Neural cell (in vitro differentiated cells): ENCODE results near the gene SUSD6. TPM values are rescaled to one million over a fixed set of nuclear protein-coding genes. Genes with fewer than 3 reads are reported as not detected.

Experiments used
- H2AFZ ChIP-seq: fragments of 200-600, 300-800 bp; sonication (generic), shearing (Covaris generic); 2 replicates; pipeline ENCODE4 v1.6.0; 2014; ENCODE audit warnings: low read depth, mild to moderate bottlenecking, antibody characterized with exemption, low read length, moderate library complexity
- H3F3A ChIP-seq: fragments of 200-600 bp; shearing (Covaris generic); 2 replicates; pipeline ENCODE4 v1.6.1; 2016; ENCODE audit warnings: mild to moderate bottlenecking, moderate library complexity, mixed read lengths, antibody characterized with exemption, low read length; ENCODE audit not compliant: insufficient read depth, poor library complexity, severe bottlenecking
- H3K27ac ChIP-seq: fragments of 200-600, 300-800 bp; sonication (generic), shearing (Covaris generic); 2 replicates; pipeline ENCODE4 v1.5.1; 2014; ENCODE audit warnings: mild to moderate bottlenecking, low read length, moderate library complexity
- H3K27me3 ChIP-seq: fragments of 300-800, 200-600 bp; sonication (generic), shearing (Covaris generic); 2 replicates; pipeline ENCODE4 v1.6.0; 2014; ENCODE audit warnings: mild to moderate bottlenecking, low read depth, low read length, moderate library complexity; ENCODE audit not compliant: insufficient read depth
- H3K36me3 ChIP-seq: fragments of 300-800, 200-600 bp; sonication (generic), shearing (Covaris generic); 2 replicates; pipeline ENCODE4 v1.5.1; 2014; ENCODE audit warnings: mild to moderate bottlenecking, antibody characterized with exemption, low read length, moderate library complexity; ENCODE audit not compliant: insufficient read depth
- H3K4me2 ChIP-seq: fragments of 300-800, 200-600 bp; sonication (generic), shearing (Covaris generic); 2 replicates; pipeline ENCODE4 v1.6.0; 2014; ENCODE audit warnings: mild to moderate bottlenecking, low read length
- H3K4me3 ChIP-seq: fragments of 300-800, 200-600 bp; sonication (generic), shearing (Covaris generic); 2 replicates; pipeline ENCODE4 v1.5.1; 2014; ENCODE audit warnings: mild to moderate bottlenecking, low read length, moderate library complexity
- H3K79me2 ChIP-seq: fragments of 200-600 bp; shearing (Covaris generic); replicated peaks from 2 replicates; pipeline ENCODE4 v1.6.0; 2014; ENCODE audit warnings: mild to moderate bottlenecking, low read length, moderate library complexity; ENCODE audit not compliant: insufficient read depth
- H3K9ac ChIP-seq: fragments of 300-800, 200-600 bp; sonication (generic), shearing (Covaris generic); 2 replicates; pipeline ENCODE4 v1.6.1; 2016; ENCODE audit warnings: mild to moderate bottlenecking, low read length, mixed read lengths
- H3K9me2 ChIP-seq: fragments of 200-600 bp; shearing (Covaris generic); 2 replicates; pipeline ENCODE4 v1.6.1; 2016; ENCODE audit warnings: mild to moderate bottlenecking, low read length, mixed read lengths; ENCODE audit not compliant: insufficient read depth
- H3K9me3 ChIP-seq: fragments of 200-600, 300-800 bp; sonication (generic), shearing (Covaris generic); 2 replicates; pipeline ENCODE4 v1.6.1; 2016; ENCODE audit warnings: mild to moderate bottlenecking, mixed run types, low read length, moderate library complexity, mixed read lengths
- H4K20me1 ChIP-seq: fragments of 200-600 bp; shearing (Covaris generic); 2 replicates; pipeline ENCODE4 v1.6.1; 2016; ENCODE audit warnings: mild to moderate bottlenecking, mixed run types; ENCODE audit not compliant: insufficient read depth
- CTCF ChIP-seq: fragments of 450-650 bp; IDR thresholded peaks from 2 replicates; pipeline ENCODE4 v1.5.1; 2014; ENCODE audit warnings: antibody characterized with exemption, mild to moderate bottlenecking, moderate library complexity; ENCODE audit not compliant: poor library complexity, severe bottlenecking
- EP300 ChIP-seq: fragments of 450-650 bp; conservative IDR thresholded peaks from 2 replicates; pipeline ENCODE4 v1.6.1; 2014; ENCODE audit warnings: antibody characterized with exemption, mild to moderate bottlenecking, moderate library complexity; ENCODE audit not compliant: poor library complexity, severe bottlenecking
- EZH2 ChIP-seq: fragments of 200-600, 300-800 bp; shearing (Covaris generic), sonication (generic); IDR thresholded peaks from 2 replicates; pipeline ENCODE4 v1.6.1; 2014; ENCODE audit warnings: antibody characterized with exemption, low read length, borderline replicate concordance, mild to moderate bottlenecking; ENCODE audit not compliant: insufficient read depth, poor library complexity, severe bottlenecking
- MXI1 ChIP-seq: fragments of 450-650 bp; conservative IDR thresholded peaks from 2 replicates; pipeline ENCODE4 v1.6.1; 2014; ENCODE audit warnings: antibody characterized with exemption, mild to moderate bottlenecking; ENCODE audit not compliant: poor library complexity, severe bottlenecking
- POLR2AphosphoS5 ChIP-seq: IDR thresholded peaks from 2 replicates; pipeline ENCODE4 v1.6.1; 2012
- RAD21 ChIP-seq: fragments of 450-650 bp; conservative IDR thresholded peaks from 2 replicates; pipeline ENCODE4 v1.6.1; 2014; ENCODE audit warnings: antibody characterized with exemption, mild to moderate bottlenecking, moderate library complexity
- REST ChIP-seq: IDR thresholded peaks from 2 replicates; pipeline ENCODE4 v1.6.1; 2012; ENCODE audit warnings: borderline replicate concordance
- SMC3 ChIP-seq: fragments of 450-650 bp; conservative IDR thresholded peaks from 2 replicates; pipeline ENCODE4 v1.6.1; 2014; ENCODE audit warnings: antibody characterized with exemption, mild to moderate bottlenecking, moderate library complexity; ENCODE audit not compliant: poor library complexity
- TAF1 ChIP-seq: IDR thresholded peaks from 2 replicates; pipeline ENCODE4 v1.6.1; 2012; ENCODE audit warnings: low read depth
- polyA plus RNA-seq: library from polyadenylated mRNA; depleted of rRNA; stranded (reverse); fragments of >200 nt; gene quantifications from 2 replicates; pipeline ENCODE4 v1.2.3, GENCODE V29; 2014

SUSD6 gene
- polyA plus RNA-seq, 1 donor from 2014 or later, result 5.1 TPM

- Histone ChIP-seq H3K36me3 (no peaks in the 10 kb centered on the region), H3K79me2 (no peaks in the 10 kb centered on the region), H4K20me1 (no peaks in the 10 kb centered on the region), H3K9me3 (no peaks in the 10 kb centered on the region), H3K4me2 (no peak overlapping the region), H3K27ac (no peak overlapping the region), H3F3A (no peaks in the 10 kb centered on the region), H3K27me3 (no peaks in the 10 kb centered on the region), H3K9ac (no peak overlapping the region), H3K4me3 (no peak overlapping the region), H3K9me2 (no peaks in the 10 kb centered on the region), H2AFZ (no peak overlapping the region)
- TF ChIP-seq CTCF, result no peak
- TF ChIP-seq SMC3, result no peak
- no peak for TF ChIP-seq TAF1
- no peak for TF ChIP-seq MXI1
- no peak for TF ChIP-seq EP300
- no peak for TF ChIP-seq EZH2
- TF ChIP-seq REST, result no peak
- no peak for TF ChIP-seq RAD21
- TF ChIP-seq POLR2AphosphoS5, result no peak
These were observed 139.1 kb downstream of the SUSD6 start for GRCh38 chr14:69750495-69750894.

- H2AFZ ChIP-seq, result no peak overlapping the region
- no peaks in the 10 kb centered on the region for H3K79me2 ChIP-seq
- no peaks in the 10 kb centered on the region for H3K9me2 ChIP-seq
- H3K9ac ChIP-seq, result no peak overlapping the region
- TF ChIP-seq MXI1 (no peak), POLR2AphosphoS5 (no peak), REST (no peak), TAF1 (no peak), EZH2 (no peak), RAD21 (no peak), CTCF (no peak), EP300 (no peak), SMC3 (no peak)
- no peak overlapping the region for H3K27ac ChIP-seq
- H4K20me1 ChIP-seq, result no peaks in the 10 kb centered on the region
- no peak overlapping the region for H3K4me2 ChIP-seq
- no peak overlapping the region for H3K4me3 ChIP-seq
- H3K9me3 ChIP-seq, result no peaks in the 10 kb centered on the region
- no peaks in the 10 kb centered on the region for H3K36me3 ChIP-seq
- H3F3A ChIP-seq, result no peaks in the 10 kb centered on the region
- no peaks in the 10 kb centered on the region for H3K27me3 ChIP-seq
These were observed 141.4 kb downstream of the SUSD6 start for GRCh38 chr14:69752773-69753172.
